Measurements from ENCODE around the gene APOC4.

APOC4 gene

GRCh38 chr19:44903602-44904425 lies 38.2 kb upstream of the APOC4 start:
- Histone ChIP-seq H3K27ac (ENCODE audit: low read length) (no peak overlapping the region), H3K9ac (ENCODE audit: low read length) (no peak overlapping the region), H3K27me3 (ENCODE audit: low read depth, low read length) (no peaks in the 10 kb centered on the region), H3K4me1 (ENCODE audit: low read length) (no peaks in the 10 kb centered on the region), H3K4me2 (ENCODE audit: low read length) (no peak overlapping the region), H2AFZ (ENCODE audit: low read depth, low read length) (no peak overlapping the region), H4K20me1 (ENCODE audit: insufficient read depth, low read length) (0 out of 2 replicates have a peak, but pooled peaks cover 3% of the 10 kb centered on the region), H3K9me3 (ENCODE audit: insufficient read depth, low read length) (no peaks in the 10 kb centered on the region), H3K79me2 (ENCODE audit: low read length) (no peaks in the 10 kb centered on the region), H3K36me3 (replicated peaks; ENCODE audit: low read depth, low read length) (peaks cover 24% of the 10 kb centered on the region), H3K4me3 (ENCODE audit: low read length) (no peak overlapping the region)
- TF ChIP-seq, protein P1, sequence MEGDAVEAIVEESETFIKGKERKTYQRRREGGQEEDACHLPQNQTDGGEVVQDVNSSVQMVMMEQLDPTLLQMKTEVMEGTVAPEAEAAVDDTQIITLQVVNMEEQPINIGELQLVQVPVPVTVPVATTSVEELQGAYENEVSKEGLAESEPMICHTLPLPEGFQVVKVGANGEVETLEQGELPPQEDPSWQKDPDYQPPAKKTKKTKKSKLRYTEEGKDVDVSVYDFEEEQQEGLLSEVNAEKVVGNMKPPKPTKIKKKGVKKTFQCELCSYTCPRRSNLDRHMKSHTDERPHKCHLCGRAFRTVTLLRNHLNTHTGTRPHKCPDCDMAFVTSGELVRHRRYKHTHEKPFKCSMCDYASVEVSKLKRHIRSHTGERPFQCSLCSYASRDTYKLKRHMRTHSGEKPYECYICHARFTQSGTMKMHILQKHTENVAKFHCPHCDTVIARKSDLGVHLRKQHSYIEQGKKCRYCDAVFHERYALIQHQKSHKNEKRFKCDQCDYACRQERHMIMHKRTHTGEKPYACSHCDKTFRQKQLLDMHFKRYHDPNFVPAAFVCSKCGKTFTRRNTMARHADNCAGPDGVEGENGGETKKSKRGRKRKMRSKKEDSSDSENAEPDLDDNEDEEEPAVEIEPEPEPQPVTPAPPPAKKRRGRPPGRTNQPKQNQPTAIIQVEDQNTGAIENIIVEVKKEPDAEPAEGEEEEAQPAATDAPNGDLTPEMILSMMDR (IDR thresholded peaks at IDR 0.05; ENCODE audit: low read depth, low read length) = peak; percentile 96
- TF ChIP-seq EZH2phosphoT487 (IDR thresholded peaks at IDR 0.05; ENCODE audit: low read depth) = no peak

DNA sequence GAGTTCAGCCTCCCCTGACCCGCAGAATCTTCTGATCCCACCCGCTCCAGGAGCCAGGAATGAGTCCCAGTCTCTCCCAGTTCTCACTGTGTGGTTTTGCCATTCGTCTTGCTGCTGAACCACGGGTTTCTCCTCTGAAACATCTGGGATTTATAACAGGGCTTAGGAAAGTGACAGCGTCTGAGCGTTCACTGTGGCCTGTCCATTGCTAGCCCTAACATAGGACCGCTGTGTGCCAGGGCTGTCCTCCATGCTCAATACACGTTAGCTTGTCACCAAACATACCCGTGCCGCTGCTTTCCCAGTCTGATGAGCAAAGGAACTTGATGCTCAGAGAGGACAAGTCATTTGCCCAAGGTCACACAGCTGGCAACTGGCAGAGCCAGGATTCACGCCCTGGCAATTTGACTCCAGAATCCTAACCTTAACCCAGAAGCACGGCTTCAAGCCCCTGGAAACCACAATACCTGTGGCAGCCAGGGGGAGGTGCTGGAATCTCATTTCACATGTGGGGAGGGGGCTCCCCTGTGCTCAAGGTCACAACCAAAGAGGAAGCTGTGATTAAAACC lies 37.5 kb upstream of the APOC4 start:
- H3K4me3 ChIP-seq (ENCODE audit: low read length) = no peak overlapping the region
- H3K27me3 ChIP-seq (ENCODE audit: low read depth, low read length) = no peaks in the 10 kb centered on the region
- H3K79me2 ChIP-seq (ENCODE audit: low read length) = no peaks in the 10 kb centered on the region
- peaks cover 24% of the 10 kb centered on the region for H3K36me3 ChIP-seq (replicated peaks; ENCODE audit: low read depth, low read length)
- TF ChIP-seq, protein P1 (IDR thresholded peaks at IDR 0.05; ENCODE audit: low read depth, low read length) = peak; percentile 24; the same call in 1 of the 2 replicates
- no peak for TF ChIP-seq EZH2phosphoT487 (IDR thresholded peaks at IDR 0.05; ENCODE audit: low read depth)
- H4K20me1 ChIP-seq (ENCODE audit: insufficient read depth, low read length) = 0 out of 2 replicates have a peak, but pooled peaks cover 3% of the 10 kb centered on the region
- H3K4me1 ChIP-seq (ENCODE audit: low read length) = no peaks in the 10 kb centered on the region
- H3K9me3 ChIP-seq (ENCODE audit: insufficient read depth, low read length) = no peaks in the 10 kb centered on the region
- no peak overlapping the region for H2AFZ ChIP-seq (ENCODE audit: low read depth, low read length)
- no peak overlapping the region for H3K27ac ChIP-seq (ENCODE audit: low read length)
- no peak overlapping the region for H3K9ac ChIP-seq (ENCODE audit: low read length)
- no peak overlapping the region for H3K4me2 ChIP-seq (ENCODE audit: low read length)

DNA sequence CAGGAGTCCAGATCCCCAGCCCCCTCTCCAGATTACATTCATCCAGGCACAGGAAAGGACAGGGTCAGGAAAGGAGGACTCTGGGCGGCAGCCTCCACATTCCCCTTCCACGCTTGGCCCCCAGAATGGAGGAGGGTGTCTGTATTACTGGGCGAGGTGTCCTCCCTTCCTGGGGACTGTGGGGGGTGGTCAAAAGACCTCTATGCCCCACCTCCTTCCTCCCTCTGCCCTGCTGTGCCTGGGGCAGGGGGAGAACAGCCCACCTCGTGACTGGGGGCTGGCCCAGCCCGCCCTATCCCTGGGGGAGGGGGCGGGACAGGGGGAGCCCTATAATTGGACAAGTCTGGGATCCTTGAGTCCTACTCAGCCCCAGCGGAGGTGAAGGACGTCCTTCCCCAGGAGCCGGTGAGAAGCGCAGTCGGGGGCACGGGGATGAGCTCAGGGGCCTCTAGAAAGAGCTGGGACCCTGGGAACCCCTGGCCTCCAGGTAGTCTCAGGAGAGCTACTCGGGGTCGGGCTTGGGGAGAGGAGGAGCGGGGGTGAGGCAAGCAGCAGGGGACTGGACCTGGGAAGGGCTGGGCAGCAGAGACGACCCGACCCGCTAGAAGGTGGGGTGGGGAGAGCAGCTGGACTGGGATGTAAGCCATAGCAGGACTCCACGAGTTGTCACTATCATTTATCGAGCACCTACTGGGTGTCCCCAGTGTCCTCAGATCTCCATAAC lies 36.4 kb upstream of the APOC4 start, which contains the start of gene APOE:
APOE (plus strand) TSS at position 360 of the 724 bp plus-strand sequence. CDS start 829 bp downstream, outside the sequence.
- TF ChIP-seq, protein P1 (IDR thresholded peaks at IDR 0.05; ENCODE audit: low read depth, low read length) = no peak
- no peak for TF ChIP-seq EZH2phosphoT487 (IDR thresholded peaks at IDR 0.05; ENCODE audit: low read depth)
- Histone ChIP-seq H2AFZ (ENCODE audit: low read depth, low read length) (no peak within 1 kb of the TSS), H3K27ac (ENCODE audit: low read length) (no peak within 1 kb of the TSS), H3K79me2 (ENCODE audit: low read length) (no peaks in the 10 kb centered on the region), H3K9me3 (ENCODE audit: insufficient read depth, low read length) (no peaks in the 10 kb centered on the region), H3K9ac (ENCODE audit: low read length) (no peak within 1 kb of the TSS), H3K4me2 (ENCODE audit: low read length) (no peak within 1 kb of the TSS), H3K4me3 (ENCODE audit: low read length) (no peak within 1 kb of the TSS), H4K20me1 (ENCODE audit: insufficient read depth, low read length) (no peaks in the 10 kb centered on the region), H3K36me3 (replicated peaks; ENCODE audit: low read depth, low read length) (peaks cover 16% of the 10 kb centered on the region), H3K27me3 (ENCODE audit: low read depth, low read length) (no peaks in the 10 kb centered on the region), H3K4me1 (ENCODE audit: low read length) (no peaks in the 10 kb centered on the region)

GRCh38 chr19:44907613-44908012 lies 34.4 kb upstream of the APOC4 start:
- H3K36me3 ChIP-seq (replicated peaks; ENCODE audit: low read depth, low read length) = peaks cover 7% of the 10 kb centered on the region
- no peak overlapping the region for H3K4me2 ChIP-seq (ENCODE audit: low read length)
- H4K20me1 ChIP-seq (ENCODE audit: insufficient read depth, low read length) = no peaks in the 10 kb centered on the region
- no peaks in the 10 kb centered on the region for H3K79me2 ChIP-seq (ENCODE audit: low read length)
- no peak overlapping the region for H3K9ac ChIP-seq (ENCODE audit: low read length)
- TF ChIP-seq EZH2phosphoT487 (IDR thresholded peaks at IDR 0.05; ENCODE audit: low read depth) = no peak
- TF ChIP-seq, protein P1 (IDR thresholded peaks at IDR 0.05; ENCODE audit: low read depth, low read length) = no peak
- no peak overlapping the region for H3K4me3 ChIP-seq (ENCODE audit: low read length)
- peaks cover 7% of the 10 kb centered on the region for H3K4me1 ChIP-seq (ENCODE audit: low read length)
- H2AFZ ChIP-seq (ENCODE audit: low read depth, low read length) = no peak overlapping the region
- no peaks in the 10 kb centered on the region for H3K9me3 ChIP-seq (ENCODE audit: insufficient read depth, low read length)
- no peak overlapping the region for H3K27ac ChIP-seq (ENCODE audit: low read length)
- peaks cover 2% of the 10 kb centered on the region; the same call in 1 of the 2 replicates for H3K27me3 ChIP-seq (ENCODE audit: low read depth, low read length)

All from OCI-LY3 (cell line).